NCI-H1694 (cell line): Measurements from ENCODE around the gene APRT.
"Not testable (repeated sequence)": the region's sequence is repeated elsewhere in the genome, so short reads cannot be mapped to it uniquely, and the experiment has no call there.

Source experiments
- DNase-seq: peaks from one replicate; lab custom pipeline; 2025; lab: John Stamatoyannopoulos, UW

APRT gene

DNA sequence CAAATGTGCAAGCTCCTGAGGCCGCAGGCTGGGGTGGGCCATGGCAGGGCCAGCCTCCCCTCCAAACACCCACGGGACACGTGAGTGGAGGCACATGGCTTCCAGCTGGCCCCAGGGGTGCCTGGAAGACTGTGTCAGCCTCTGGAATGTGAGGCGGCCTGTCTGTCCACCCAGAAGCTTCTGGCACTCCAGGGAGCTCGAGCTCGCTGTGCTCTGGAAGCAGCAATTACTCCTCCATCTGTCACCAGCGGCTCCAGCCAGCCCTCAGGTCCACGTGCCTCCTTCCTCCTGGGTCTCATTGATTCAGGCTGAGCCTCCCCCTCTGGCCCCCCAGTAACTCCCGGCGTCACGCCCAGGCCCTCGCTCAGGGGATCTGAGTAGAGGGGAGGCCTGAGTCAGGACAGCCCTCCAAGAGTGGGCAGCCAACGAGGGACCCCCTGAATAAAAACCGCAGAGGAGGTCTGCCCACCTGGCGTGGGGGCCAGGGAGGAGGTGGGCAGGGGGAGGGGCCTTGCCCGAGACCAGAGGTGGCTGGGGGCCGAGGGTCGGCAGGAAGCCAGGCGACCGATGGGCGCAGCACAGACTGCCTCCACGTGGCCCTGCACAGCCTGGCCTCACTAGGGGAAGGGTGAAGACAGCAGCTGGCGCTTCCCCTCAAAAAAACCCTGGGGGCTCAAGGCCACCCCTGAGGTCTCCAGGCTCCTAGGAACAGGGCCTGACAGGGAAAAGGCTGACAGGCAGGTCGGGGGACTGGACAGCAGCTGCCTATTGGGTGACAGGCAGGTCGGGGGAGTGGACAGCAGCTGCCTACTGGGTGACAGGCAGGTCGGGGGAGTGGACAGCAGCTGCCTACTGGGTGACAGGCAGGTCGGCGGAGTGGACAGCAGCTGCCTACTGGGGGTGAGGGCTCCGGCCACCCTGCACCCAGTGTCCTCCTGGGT, 38.6 kb downstream of the APRT start:
- DNase-seq, result peak; percentile 65

DNA sequence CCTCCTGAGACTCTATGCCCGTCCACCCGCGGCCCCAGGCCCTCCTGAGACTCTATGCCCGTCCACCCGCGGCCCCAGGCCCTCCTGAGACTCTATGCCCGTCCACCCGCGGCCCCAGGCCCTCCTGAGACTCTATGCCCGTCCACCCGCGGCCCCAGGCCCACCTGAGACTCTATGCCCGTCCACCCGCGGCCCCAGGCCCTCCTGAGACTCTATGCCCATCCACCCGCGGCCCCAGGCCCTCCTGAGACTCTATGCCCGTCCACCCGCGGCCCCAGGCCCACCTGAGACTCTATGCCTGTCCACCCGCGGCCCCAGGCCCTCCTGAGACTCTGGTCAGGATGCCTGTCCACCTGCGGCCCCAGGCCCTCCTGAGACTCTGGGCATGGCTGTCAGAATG, 39.9 kb downstream of the APRT start:
- DNase-seq, result not testable (repeated sequence)

DNA sequence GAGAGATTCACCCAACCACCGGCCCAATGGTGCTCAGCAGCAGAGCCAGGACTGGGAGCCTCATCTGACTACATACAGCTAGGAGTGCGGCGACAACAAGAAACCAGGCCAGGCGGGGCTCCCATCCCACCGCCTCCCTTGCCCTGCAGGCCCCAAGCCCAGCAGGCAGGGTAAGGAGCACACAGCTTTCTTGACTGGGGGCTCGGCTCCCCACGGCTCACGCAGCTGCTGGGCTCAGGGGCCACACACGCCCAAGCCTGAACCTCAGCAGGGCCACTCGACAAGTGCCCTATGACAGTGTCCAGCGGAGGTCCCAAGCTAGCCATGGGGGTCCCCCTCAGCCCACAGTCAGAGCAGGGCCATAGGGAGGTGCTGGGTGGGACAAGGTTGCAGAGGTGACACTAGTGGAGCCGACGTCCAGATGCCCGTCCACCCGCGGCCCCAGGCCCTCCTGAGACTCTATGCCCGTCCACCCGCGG, 40.4 kb downstream of the APRT start:
- DNase-seq, result no peak

DNA sequence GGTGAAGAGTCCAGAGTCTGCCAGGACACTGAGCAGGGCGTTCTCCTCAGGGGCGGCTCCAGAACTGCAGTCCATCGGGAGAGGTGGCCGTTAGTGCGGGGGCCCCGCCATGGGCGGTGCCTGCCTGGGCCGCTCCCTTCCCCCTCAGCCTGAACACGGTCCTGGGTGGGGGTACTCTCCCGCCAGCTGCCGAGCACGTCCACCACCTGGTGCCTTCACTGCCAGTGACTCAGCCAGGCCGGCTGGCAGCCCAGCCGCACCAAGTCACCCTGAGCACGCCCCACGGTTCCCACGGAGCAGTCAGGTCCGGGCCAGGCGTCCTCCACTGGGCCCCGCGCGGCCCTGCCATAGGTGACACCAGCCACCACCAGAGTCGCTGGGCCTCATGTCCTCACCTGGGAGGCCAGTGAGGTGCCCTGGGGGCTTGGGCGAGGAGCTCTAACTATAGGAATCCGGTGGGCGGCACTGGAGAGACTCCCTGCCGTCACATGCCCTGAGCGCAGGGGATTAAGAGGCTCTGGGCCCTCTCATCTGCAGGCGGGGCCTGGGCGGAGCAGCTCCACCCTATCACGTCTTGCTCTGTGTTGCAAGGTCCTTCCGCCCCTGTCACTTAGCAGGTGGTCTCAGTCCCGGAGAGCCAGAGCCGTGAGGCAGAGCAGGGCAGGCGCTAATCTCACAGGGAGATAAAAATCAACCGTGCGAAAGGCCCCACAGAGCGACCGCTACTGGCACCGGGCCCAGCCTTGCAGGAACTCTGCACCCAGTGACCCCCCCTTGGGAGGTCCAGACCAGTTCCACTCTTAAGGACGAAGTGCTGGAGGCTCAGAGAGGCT, 41.1 kb downstream of the APRT start:
- no peak for DNase-seq

DNA sequence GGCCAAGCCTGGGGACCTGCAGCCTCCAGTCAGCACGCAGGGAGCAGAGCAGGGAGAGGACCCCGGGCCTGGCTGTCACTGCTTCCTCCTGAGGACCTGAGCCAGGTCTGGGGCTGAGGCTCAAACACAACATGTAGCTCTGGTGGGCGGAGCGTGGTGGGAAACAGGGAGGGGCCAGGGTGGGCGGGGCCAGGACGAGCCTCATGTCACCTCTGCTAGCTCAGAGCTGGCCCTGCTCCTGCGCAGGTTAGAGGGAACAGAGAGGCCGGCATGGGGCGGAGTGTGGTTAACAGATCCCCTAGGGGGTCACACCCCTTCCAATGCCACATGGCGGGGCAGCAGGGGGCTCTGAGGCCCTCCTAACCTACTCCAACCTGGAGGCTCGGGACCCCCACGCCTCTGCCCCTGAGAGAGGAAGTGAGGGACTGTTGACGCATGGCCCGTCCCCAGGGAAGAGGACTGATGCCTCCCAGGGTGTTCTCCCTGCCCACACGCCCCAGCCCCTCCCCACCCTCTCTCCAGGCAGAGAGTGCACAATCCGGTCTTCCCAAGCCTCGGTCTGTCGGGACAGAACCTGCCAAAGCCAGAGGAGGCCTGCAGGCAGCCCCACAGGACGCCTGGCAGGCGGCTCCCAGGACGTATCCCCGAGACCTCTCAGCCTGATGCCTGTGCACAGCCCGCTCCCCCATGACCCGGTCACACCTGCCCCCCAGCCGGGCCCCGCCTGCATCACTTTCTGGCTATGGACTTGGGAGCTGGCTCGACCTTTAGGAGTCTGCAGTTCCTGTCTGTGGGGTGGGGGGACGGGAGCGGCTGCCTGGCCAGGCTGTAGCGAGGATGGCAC, 41.9 kb downstream of the APRT start:
- DNase-seq, result no peak

DNA sequence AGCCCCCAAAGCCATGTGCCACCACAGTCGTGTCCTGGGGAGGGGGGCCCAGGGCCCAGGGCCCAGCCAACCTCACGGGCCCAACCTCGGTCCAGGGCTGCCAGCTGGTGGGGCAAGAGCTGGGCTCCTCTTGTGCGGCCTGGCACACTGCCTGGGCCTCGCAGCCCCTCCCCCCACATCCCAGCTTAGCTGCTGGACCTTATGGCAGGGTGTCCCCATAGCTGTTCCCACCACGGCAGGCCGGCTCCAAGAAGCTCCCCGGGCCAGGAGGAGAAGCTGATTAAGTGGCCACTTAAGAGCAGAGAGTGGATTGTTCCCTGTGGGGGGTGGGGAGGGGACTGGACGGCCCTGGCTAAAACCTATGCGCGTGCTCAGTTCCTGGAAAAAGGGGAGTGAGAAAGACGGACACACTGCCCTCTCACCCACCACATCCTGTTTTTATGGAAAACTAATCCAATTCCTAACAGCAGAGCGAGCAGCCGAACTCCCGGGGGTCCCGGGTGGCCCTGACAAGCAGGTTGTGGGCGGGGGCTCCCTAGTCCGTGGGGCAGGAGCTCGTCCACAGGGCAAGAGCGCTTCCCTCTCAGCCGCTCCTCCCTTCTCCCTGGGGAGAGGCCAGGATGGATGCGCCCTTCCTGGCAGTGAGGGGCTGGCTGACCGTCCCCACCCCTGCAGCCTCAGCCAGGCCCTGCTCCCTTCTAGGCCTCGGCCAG, 43.5 kb downstream of the APRT start:
- no peak for DNase-seq

DNA sequence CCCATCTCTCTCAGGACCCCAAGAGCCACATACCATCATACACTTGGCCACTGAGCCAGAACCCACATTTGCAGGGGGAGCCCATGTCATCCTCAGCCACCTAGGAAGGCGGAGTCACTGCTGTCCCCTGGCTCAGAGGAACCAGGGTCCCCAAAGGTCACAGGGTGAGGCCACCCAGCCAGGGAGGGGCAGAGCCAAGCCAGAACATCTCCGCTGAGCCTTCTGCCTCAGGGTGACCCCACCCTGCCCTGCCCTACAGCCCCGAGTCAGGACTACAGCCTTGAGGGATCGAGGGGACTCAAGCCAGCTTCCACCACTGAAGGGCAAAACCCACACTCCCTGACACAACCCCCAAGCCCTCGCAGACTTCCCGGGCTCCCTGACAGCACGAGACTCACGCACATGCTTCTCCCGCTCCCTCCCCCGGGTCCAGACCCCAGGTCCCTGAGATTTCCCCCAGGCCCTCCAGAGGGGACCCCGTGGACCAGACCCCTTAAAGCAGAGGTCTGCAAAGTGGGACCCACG, 44.1 kb downstream of the APRT start:
- DNase-seq, result no peak

DNA sequence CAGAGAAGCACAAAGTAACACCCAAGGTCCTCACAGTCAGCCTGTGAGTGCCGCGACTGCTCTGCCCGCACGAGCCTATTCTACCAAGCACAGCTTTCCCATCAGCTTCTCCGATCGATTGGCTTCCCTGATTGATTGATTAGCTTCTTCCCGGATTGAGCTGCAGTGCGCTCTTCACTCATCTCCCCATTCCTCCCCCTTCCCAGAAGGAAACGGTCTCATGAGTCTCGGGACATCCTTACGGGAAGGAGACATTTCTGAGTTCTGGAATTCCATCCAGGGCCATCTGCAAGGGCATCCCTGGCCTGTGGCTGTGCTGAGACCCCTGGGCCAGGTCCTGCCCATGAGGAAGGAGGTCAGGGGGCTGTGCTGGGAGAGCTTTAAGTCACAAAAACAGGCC, 44.8 kb downstream of the APRT start:
- DNase-seq, result no peak

DNA sequence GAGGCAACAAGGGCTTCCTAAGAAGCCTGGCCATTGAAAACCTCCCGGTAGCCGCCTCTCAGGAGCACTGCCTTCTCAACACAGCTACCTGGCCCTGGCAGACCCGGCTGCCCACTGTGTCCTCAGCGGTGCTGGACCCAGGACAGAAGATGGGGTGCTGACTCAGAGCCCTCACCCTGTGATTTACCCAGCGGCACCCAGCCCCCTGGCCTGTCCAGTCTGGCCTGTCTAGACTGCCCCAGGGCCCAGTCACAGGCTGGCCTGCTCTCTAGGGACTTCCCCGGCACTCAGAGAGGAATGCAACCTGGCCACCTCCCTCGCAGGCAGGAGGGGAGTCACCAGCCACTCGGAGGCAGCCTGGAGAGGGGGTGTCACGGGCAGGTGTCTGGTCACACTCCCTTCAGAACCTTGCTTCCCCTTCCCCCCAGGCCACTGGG, 46.8 kb downstream of the APRT start:
- DNase-seq, result no peak

DNA sequence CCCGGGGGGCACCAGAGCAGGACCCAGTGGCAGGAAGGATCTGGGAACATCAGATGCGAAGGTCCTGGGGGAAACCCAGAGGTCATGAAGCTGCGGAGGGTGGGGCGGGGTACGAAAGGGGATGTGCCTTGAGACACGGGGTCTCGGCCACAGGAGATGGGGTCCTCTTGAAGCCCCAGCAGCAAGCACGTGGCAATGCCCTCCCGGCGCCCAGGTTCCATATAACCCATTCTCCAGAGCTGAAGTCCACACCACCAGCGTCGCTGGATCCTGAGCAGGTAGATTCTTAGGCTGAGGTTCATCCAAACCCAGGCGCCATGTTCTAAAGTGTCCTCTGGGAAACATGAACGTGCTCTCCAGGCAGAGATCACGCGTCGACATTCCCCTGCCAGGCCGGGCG, 47.6 kb downstream of the APRT start:
- DNase-seq, result no peak

DNA sequence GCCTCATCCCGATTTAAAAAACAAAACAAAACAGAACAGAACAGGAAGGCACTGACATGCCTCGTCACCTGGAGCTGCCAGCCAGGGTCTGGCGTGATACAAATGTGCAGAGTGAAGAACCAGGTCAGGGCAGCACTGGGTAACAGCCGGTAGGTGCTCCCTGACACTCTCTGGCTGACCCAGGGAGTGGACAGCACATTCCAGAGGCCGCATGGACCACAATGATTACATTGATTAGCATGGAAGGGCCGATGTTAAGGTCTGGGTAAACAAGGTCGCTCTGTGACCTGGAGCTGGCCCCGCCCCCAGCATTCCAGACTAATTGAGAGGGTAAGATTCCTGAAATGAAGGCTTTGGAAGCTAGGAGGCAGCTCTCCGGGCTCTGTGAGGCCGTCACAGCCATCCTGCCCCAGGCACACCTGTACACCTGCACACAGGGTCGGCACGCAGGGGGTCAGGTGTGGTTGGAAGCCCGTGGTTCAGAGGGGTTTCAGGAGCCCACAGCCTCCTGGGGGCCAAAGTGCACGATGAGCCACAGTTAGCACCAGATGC, 48.1 kb downstream of the APRT start:
- DNase-seq, result no peak

DNA sequence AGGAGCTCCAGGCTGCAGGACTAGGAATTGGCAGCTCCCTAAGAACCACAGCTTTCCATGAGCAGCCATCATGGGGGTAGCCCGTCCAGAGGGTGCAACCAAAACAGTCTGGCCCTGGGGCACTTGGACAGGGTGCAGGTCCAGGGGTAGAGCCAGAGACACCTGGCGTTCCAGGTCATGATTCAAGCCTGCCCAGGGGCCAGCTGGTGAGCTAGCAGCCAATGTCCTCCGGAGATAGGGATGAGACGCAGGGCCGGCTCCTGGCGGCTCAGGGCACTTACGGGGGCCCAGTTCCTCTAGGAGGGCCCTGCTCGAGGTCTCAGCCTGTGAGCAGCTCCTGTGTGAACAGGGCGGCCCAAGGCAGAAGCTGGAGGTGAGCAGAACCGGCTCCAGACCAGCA, 48.8 kb downstream of the APRT start:
- no peak for DNase-seq

DNA sequence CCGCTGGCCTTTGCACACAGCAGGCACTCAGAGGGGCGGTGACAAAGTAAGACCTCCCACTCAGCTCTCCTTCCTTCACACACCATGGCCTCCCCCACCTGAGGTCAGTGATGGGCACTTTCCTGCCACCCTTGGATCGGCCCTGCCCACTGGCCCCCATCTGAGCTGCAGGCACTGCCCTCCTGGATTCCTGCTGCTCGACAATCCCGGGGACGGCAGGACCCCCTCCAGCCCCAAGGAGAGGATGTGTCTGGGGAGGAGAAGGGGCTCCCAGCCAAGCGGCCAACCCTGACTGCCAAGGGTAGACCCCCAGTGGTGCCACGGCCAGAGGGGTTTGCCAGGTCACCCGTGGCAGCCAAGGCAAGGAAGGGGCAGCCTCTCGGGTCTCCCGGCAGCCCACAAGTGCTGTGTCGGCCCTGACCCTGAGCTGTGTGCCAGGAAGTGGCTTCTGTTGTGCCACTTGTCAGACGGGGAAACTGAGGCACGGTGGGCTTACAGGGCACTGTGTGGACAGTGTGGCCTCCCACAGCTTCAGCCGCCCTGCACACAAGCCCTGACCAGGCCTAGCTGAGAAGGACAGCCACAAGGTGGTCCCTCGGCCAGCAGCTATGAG, 49.4 kb downstream of the APRT start:
- no peak for DNase-seq

DNA sequence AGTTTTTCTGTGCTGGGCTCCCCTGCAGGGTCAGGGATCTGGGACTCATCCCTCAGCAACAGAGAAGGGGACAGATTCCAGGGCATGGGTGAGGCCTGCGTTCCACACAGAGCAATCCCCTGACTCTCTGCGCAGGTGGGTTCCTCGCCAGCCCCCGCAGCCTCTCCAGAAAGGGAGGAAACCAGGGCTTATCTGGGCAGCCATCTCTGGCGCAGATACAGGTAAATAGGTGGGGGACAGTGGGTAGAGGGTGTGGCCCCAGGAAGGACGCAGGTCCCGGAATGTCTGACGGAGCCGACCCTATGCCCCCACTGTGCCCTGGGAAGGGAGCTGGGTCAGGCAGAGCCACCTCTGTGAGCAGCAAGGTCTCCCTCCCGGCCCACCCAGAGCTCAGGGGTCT, 49.9 kb downstream of the APRT start:
- DNase-seq, result no peak

DNA sequence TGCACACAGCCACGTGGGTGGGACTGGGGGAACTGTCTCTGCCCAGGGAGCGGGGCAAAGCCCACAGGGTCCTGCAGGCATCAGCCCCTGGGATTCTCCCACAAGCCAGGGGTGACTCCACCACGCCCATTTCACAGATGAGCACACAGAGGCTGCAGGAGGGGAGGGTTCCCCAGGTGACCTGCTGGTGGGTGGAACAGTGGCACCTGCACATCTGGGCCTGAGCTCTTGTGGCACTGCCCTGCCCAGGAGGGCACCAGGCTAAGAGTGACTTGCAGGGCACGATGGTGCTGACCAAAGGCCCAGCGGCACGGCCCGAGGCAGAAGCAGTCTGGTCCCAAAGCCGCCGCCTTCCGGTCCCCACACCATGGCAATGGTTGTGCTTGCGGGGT, 50.6 kb downstream of the APRT start:
- DNase-seq, result no peak

DNA sequence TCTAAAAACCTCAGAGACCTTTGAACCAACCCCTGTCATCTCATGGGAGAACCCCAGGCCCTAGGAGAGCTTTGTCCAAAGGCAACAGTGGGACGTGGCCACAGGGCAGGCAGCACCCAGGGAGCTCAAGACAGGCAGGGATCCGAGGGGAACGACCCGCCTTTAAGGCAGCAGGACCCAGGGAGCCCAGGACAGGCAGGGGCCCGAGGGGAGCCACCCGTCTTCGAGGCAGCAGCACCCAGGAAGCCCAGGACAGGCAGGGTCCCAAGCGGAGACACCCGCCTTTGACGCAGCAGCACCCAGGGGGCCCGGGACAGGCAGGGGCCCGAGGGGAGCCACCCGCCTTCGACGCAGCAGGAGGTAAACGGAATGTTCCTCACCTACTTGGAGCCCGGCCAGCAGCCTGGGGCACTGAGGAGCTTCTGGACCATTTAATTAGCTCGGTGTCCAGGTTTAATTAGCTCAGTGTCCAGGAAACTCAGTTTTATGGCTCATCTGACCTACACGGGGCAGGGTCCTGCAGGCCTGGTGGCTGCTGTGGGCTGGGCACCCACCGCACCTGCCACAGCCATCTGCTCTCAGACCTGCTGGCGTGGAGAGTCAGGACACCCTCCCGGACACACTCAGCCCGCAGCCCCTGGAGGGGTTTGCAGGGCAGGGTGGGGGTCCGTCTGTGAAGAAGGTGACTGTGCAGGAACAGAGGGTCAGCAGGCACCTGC, 51.1 kb downstream of the APRT start:
- no peak for DNase-seq

DNA sequence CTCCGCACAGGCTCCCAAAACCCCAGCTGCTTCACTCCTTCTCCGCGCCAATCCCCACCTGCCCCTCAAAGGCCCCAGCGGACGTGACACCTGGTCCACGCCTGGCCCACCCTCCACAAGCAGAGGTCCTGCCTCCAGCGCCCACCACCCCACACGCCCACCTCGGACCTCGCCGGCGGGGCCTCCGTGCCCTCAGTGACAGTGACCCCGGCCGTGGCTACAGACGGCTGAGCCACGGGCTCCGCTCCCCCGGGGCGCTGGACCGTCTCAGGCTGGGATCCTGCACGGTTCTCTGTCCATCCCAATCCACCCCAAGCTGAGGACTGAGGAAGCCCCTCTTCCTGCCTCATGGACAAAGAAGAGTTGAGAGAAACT, 51.8 kb downstream of the APRT start:
- DNase-seq, result no peak
